Astrocyte of the cerebellum (primary cell): ENCODE results near the gene MYL3.
"Not testable (repeated sequence)": the region's sequence is repeated elsewhere in the genome, so short reads cannot be mapped to it uniquely, and the experiment has no call there.

Experiments used
- DNase-seq: peaks from one replicate; pipeline ENCODE4 v3.0.0-alpha.2; 2011; ENCODE audit warnings: low read depth
- H3K4me3 ChIP-seq: 2 replicates; pipeline ENCODE4 v1.5.1; 2011; ENCODE audit warnings: mild to moderate bottlenecking, low read depth, low read length, moderate library complexity
- in situ Hi-C: cut with HindIII; loops from 2 replicates; pipeline ENCODE4 v1.10.0; 2017; ENCODE audit warnings: low sequenced_read_pairs
- TF ChIP-seq, protein P1 (sequence below): IDR thresholded peaks from 2 replicates; pipeline ENCODE4 v1.5.1; 2012; ENCODE audit warnings: low read length, low read depth, moderate library complexity, mild to moderate bottlenecking; ENCODE audit errors: missing control alignments

Gene MYL3

DNA sequence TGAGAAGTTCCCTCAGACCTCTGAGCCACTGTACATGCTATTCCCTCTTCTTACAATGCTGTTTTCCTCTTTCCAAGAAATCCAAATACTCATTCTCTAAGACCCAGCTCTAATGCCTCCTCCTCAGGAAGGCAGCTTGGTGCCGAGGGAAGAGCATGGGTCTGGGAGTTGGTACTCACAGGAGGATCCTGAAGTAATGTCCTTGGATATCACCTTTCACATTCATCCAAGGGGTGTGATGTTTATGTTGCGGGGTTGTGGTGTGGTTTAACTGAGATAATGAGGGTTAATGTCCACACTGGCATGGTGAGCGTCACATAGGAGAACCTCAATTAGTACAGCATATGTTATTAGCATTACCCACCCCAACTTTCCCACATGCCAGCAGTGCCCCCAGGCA is 31.9 kb downstream of the MYL3 start:
- TF ChIP-seq, protein P1, sequence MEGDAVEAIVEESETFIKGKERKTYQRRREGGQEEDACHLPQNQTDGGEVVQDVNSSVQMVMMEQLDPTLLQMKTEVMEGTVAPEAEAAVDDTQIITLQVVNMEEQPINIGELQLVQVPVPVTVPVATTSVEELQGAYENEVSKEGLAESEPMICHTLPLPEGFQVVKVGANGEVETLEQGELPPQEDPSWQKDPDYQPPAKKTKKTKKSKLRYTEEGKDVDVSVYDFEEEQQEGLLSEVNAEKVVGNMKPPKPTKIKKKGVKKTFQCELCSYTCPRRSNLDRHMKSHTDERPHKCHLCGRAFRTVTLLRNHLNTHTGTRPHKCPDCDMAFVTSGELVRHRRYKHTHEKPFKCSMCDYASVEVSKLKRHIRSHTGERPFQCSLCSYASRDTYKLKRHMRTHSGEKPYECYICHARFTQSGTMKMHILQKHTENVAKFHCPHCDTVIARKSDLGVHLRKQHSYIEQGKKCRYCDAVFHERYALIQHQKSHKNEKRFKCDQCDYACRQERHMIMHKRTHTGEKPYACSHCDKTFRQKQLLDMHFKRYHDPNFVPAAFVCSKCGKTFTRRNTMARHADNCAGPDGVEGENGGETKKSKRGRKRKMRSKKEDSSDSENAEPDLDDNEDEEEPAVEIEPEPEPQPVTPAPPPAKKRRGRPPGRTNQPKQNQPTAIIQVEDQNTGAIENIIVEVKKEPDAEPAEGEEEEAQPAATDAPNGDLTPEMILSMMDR: no peak
- in situ Hi-C loops: no loop called here
- no peak for DNase-seq

DNA sequence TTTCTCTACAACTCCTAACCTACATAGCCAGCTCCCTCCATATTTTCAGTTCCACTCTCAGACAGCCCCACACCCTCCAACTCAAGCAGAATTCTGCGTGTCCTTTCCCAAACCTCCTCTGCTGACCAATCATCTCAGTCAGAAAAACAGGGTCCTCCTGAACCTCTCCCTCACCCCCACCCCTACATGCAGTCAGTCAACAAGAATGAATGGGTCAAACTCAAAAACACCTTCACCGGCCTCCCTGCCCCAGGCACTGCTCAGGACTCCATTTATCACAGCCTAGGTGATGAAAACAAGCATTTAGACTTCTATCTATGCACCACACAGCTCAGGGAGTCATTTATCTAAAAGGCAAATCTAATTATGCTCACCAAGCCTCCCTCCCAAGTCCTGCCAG is 32.4 kb downstream of the MYL3 start:
- no peak overlapping the region for H3K4me3 ChIP-seq
- TF ChIP-seq, protein P1: no peak
- DNase-seq: no peak
- in situ Hi-C loops: no loop called here

More for the DNA sequence above, 31.9 kb downstream of the MYL3 start:
- H3K4me3 ChIP-seq: no peak overlapping the region

DNA sequence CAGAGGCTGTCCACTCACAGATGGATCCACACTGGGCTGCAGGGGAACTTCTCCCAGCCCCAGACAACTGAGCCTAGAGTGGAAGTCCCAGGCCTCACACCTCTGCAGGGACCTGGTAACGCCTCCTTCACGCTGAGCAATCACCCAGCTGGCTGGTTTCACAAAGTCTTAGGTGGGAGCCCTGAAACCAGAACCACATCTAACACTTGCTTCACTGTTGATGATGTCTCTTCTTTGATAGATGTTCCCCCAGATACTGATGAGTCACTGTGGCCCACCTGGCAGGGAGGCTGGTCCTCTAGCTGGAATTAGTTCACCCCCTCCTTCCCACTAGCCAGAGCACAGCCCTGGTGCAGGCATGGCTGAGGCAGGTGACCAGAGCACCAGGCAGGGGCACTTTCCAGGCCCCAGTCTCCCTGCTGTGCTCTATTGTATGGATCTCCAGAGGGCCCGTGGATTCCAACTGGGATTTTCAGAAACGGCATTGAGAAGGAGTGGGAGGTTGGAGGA is 33.5 kb downstream of the MYL3 start:
- in situ Hi-C loops: no loop called here
- TF ChIP-seq, protein P1: no peak
- no peak overlapping the region for H3K4me3 ChIP-seq
- no peak for DNase-seq

DNA sequence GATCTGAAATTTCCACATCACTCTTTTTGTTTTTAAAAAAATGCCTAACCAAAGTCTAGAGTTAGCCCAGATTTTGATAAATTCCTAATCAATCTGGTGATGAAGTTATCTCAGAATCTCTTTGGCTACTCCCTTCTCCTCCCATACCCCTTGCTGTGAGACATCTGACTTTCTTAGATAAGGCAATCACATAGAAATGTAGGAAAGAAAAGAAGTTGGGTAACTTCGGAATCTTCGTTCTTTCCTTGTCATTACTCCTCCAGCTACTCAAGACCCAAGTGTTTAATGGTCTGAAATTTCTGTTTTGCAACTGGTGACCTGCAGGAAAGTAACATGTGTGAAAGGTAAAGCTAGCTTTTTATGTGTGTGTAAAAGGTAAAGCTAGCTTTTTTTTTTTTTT is 37.8 kb downstream of the MYL3 start:
- TF ChIP-seq, protein P1: no peak
- in situ Hi-C loops: no loop called here
- DNase-seq: no peak
- no peak overlapping the region for H3K4me3 ChIP-seq

DNA sequence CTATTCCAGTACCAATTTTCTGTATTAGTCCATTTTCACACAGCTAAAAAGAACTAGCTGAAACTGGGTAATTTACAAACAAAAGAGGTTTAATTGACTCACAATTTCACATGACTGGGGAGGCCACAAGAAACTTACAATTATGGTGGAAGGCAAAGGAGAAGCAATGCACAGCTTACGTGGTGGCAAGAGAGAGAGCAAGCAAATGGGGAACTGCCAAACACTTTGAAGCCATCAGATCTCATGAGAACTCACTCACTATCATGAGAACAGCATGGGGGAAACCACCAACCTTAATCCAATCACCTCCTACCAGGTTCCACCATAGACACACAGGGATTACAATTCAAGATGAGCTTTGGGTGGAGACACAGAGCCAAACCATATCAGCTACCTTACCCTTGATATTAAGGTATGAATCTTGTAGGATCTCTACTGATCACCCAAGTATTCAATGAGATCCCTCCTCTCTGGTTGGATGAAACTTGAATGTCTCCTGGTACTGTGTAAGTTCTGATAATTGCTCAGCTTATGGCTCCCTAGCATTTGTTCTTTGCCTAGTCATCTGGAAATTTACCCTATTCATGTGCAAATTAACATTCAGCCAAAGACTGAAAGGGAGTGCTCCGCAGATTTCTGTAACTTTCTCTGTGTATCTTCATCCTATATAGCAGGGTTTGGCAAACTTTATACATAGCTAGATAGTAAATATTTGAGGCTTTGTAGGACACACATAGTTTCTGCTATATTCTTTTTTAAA is 38.9 kb downstream of the MYL3 start:
- TF ChIP-seq, protein P1: no peak
- in situ Hi-C loops: no loop called here
- H3K4me3 ChIP-seq: no peak overlapping the region
- DNase-seq: no peak

DNA sequence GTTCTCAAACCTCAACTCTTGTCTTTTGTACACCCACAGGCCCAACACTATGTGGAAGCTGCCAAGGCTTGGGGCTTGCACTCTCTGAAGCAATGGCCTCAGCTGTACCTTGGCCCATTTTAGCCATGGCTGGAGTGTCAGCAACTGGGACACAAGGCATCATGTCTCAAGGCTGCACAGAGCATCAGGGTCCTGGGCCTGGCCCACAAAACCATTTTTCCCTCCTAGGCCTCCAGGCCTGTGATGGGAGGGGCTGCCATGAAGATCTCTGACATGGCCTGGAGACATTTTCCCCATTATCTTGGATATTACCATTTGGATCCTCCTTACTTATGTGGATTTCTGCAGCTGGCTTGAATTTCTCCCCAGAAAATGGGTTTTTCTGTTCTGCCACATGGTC is 39.9 kb downstream of the MYL3 start:
- H3K4me3 ChIP-seq, DNase-seq, in situ Hi-C loops: not testable (repeated sequence)

DNA sequence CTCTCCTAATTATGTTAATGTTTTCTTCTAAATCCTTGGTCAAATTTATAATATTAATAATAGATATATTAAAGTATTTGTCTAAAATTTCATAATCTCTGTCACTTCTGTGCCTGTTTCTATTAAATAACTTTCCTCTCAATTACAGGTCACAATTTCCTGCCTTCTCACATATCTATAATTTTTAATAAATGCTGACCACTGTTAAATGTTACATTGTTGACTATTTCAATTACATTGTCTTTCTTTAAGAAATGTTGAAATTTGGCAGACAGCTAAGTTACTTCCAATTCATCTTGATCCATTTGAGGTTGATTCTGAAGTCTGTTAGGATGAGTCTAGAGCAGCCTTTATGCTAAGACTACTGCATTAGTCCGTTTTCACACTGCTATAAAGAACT is 41.7 kb downstream of the MYL3 start:
- TF ChIP-seq, protein P1: no peak
- in situ Hi-C loops: no loop called here
- no peak overlapping the region for H3K4me3 ChIP-seq
- DNase-seq: no peak
